A673 (cell line): ENCODE data around the gene TTLL11. TPM values are rescaled to one million over a fixed set of nuclear protein-coding genes. Genes with fewer than 3 reads are reported as not detected.
"Not testable (repeated sequence)": the region's sequence is repeated elsewhere in the genome, so short reads cannot be mapped to it uniquely, and the experiment has no call there.

Experiments used
- BruUV-seq: library from RNA; stranded (reverse); fragments of 400-500 nt; replicated peaks from 2 replicates; lab custom pipeline; 2021; lab: Mats Ljungman, UMichigan
- CTCF ChIA-PET: fragments of 300-600 bp; sonication (Branson Sonifier 250); formaldehyde crosslinking; loops from one replicate; lab custom pipeline; 2022; ENCODE audit warnings: antibody characterized with exemption; lab: Charles Lee
- POLR2A ChIA-PET: fragments of 300-600 bp; sonication (Branson Sonifier 250); formaldehyde crosslinking; loops from one replicate; lab custom pipeline; 2022; ENCODE audit warnings: antibody characterized with exemption; ENCODE audit not compliant: low non-redundant PET; lab: Charles Lee
- DNase-seq: peaks from one replicate; pipeline ENCODE4 v3.0.0-alpha.2; 2015; ENCODE audit warnings: low spot score
- H3K27ac ChIP-seq: fragments of 200-600 bp; sonication (generic); 2 replicates; pipeline ENCODE4 v1.5.1; 2016; ENCODE audit warnings: mixed run types, low read depth, mild to moderate bottlenecking, mixed read lengths, antibody characterized with exemption, low read length; ENCODE audit not compliant: poor library complexity, severe bottlenecking
- H3K27me3 ChIP-seq: fragments of 200-600 bp; sonication (generic); replicated peaks from 2 replicates; pipeline ENCODE4 v1.6.1; 2017; ENCODE audit warnings: mixed run types, low read depth, mild to moderate bottlenecking, mixed read lengths, antibody characterized with exemption, low read length; ENCODE audit not compliant: insufficient read depth, poor library complexity
- H3K36me3 ChIP-seq: fragments of 200-600 bp; sonication (generic); 2 replicates; pipeline ENCODE4 v1.6.1; 2016; ENCODE audit warnings: mixed run types, mild to moderate bottlenecking, mixed read lengths, antibody characterized with exemption, low read length; ENCODE audit not compliant: insufficient read depth, poor library complexity, severe bottlenecking
- H3K4me1 ChIP-seq: fragments of 200-600 bp; sonication (generic); 2 replicates; pipeline ENCODE4 v1.6.1; 2017; ENCODE audit warnings: mixed run types, mild to moderate bottlenecking, mixed read lengths, antibody characterized with exemption, low read length; ENCODE audit not compliant: insufficient read depth, poor library complexity, severe bottlenecking
- H3K4me3 ChIP-seq: fragments of 200-600 bp; sonication (generic); 2 replicates; pipeline ENCODE4 v1.5.1; 2016; ENCODE audit warnings: low read depth, mixed run types, mild to moderate bottlenecking, mixed read lengths, low read length; ENCODE audit not compliant: poor library complexity, severe bottlenecking
- H3K9me3 ChIP-seq: fragments of 200-600 bp; sonication (generic); 2 replicates; pipeline ENCODE4 v1.6.1; 2016; ENCODE audit warnings: mixed run types, low read depth, mild to moderate bottlenecking, mixed read lengths, antibody characterized with exemption, low read length; ENCODE audit not compliant: poor library complexity, severe bottlenecking
- CTCF ChIP-seq: fragments of 300-800, 200-600 bp; sonication (generic); conservative IDR thresholded peaks from 2 replicates; pipeline ENCODE4 v1.5.1; 2017; ENCODE audit warnings: low read depth, mild to moderate bottlenecking, antibody characterized with exemption, low read length, moderate library complexity, mixed read lengths
- EZH2 ChIP-seq: fragments of 200-600 bp; sonication (generic); IDR thresholded peaks from 2 replicates; pipeline ENCODE4 v1.6.1; 2017; ENCODE audit warnings: borderline replicate concordance, low read depth, mild to moderate bottlenecking, mixed read lengths, antibody characterized with exemption, low read length; ENCODE audit not compliant: poor library complexity, severe bottlenecking
- intact Hi-C: fragments of 100-400 bp; cut with micrococcal nuclease; formaldehyde crosslinking; loops from one replicate; pipeline ENCODE4 v1.10.0; 2022; ENCODE audit not compliant: unreplicated experiment
- total RNA-seq: library from RNA; stranded (reverse); gene quantifications from 2 replicates; pipeline ENCODE4 v1.2.3, GENCODE V29; 2021

Gene TTLL11
- total RNA-seq, 1 experiment from 2014 or later: 3.0 TPM

- intact Hi-C loops: no loop called here
- H3K4me1 ChIP-seq: no peaks in the 10 kb centered on the region
- ChIA-PET POLR2A (no interaction called here), CTCF (no interaction called here)
- BruUV-seq: no TSS peak
- H3K36me3 ChIP-seq: no peaks in the 10 kb centered on the region
- no peak for TF ChIP-seq EZH2
- no peak for TF ChIP-seq CTCF
- H3K27me3 ChIP-seq: peaks cover 5% of the 10 kb centered on the region
- H3K27ac ChIP-seq: no peak overlapping the region
- no peak for DNase-seq
- no peak overlapping the region for H3K4me3 ChIP-seq
- H3K9me3 ChIP-seq: no peaks in the 10 kb centered on the region
These were observed 296.0 kb downstream of the TTLL11 start for GRCh38 chr9:121797081-121797480.

GRCh38 chr9:121794334-121794733, 298.8 kb downstream of the TTLL11 start:
- DNase-seq, H3K36me3 ChIP-seq, BruUV-seq, H3K27me3 ChIP-seq, H3K4me3 ChIP-seq, H3K9me3 ChIP-seq, H3K27ac ChIP-seq, CTCF ChIA-PET, H3K4me1 ChIP-seq, POLR2A ChIA-PET, intact Hi-C loops: not testable (repeated sequence)

- H3K27ac ChIP-seq, intact Hi-C loops, H3K4me3 ChIP-seq, H3K27me3 ChIP-seq, POLR2A ChIA-PET, BruUV-seq, H3K9me3 ChIP-seq, H3K36me3 ChIP-seq, H3K4me1 ChIP-seq, DNase-seq, CTCF ChIA-PET: not testable (repeated sequence)
These were observed 300.6 kb downstream of the TTLL11 start for GRCh38 chr9:121792476-121792875.

- no peak overlapping the region for H3K27ac ChIP-seq
- no peaks in the 10 kb centered on the region for H3K36me3 ChIP-seq
- DNase-seq: no peak
- TF ChIP-seq EZH2: no peak
- no peak for TF ChIP-seq CTCF
- H3K9me3 ChIP-seq: no peaks in the 10 kb centered on the region
- ChIA-PET CTCF (no interaction called here), POLR2A (no interaction called here)
- no peaks in the 10 kb centered on the region for H3K27me3 ChIP-seq
- no peak overlapping the region for H3K4me3 ChIP-seq
- intact Hi-C loops: no loop called here
- no TSS peak for BruUV-seq
- peaks cover 7% of the 10 kb centered on the region for H3K4me1 ChIP-seq
These were observed 302.3 kb downstream of the TTLL11 start for GRCh38 chr9:121790841-121791240.
